Measurements from ENCODE around the gene TAF1B.

Gene TAF1B

GRCh38 chr2:9807555-9808305 is 35.5 kb upstream of the TAF1B start:
- in situ Hi-C loops (cut with MboI; ENCODE audit: low sequenced_read_pairs): loop anchor here (25.0 kb wide), 2 partner anchors 230 to 630 kb away; partner anchors contain the start of genes KLF11 and ODC1

- in situ Hi-C loops (cut with MboI; ENCODE audit: low sequenced_read_pairs): loop anchor here (25.0 kb wide), 2 partner anchors 229 to 629 kb away; partner anchors contain the start of genes KLF11 and ODC1
Observed at GRCh38 chr2:9808334-9809063, 34.8 kb upstream of the TAF1B start.

- in situ Hi-C loops (cut with MboI; ENCODE audit: low sequenced_read_pairs): loop anchor here (25.0 kb wide), 2 partner anchors 228 to 628 kb away; partner anchors contain the start of genes KLF11 and ODC1
Observed at GRCh38 chr2:9809064-9809356, 34.3 kb upstream of the TAF1B start.

- in situ Hi-C loops (cut with MboI; ENCODE audit: low sequenced_read_pairs): loop anchor here (25.0 kb wide), 2 partner anchors 228 to 628 kb away; partner anchors contain the start of genes KLF11 and ODC1
Observed at GRCh38 chr2:9809448-9810088, 33.7 kb upstream of the TAF1B start.

GRCh38 chr2:9811216-9811615 is 32.1 kb upstream of the TAF1B start:
- in situ Hi-C loops (cut with MboI; ENCODE audit: low sequenced_read_pairs): loop anchor here (25.0 kb wide), 2 partner anchors 226 to 626 kb away; partner anchors contain the start of genes KLF11 and ODC1

GRCh38 chr2:9811679-9812511 is 31.4 kb upstream of the TAF1B start:
- in situ Hi-C loops (cut with MboI; ENCODE audit: low sequenced_read_pairs): loop anchor here (25.0 kb wide), 2 partner anchors 225 to 625 kb away; partner anchors contain the start of genes KLF11 and ODC1

GRCh38 chr2:9812945-9813311 is 30.3 kb upstream of the TAF1B start:
- in situ Hi-C loops (cut with MboI; ENCODE audit: low sequenced_read_pairs): loop anchor here (25.0 kb wide), 2 partner anchors 224 to 624 kb away; partner anchors contain the start of genes KLF11 and ODC1

GRCh38 chr2:9813312-9814128 is 29.8 kb upstream of the TAF1B start:
- in situ Hi-C loops (cut with MboI; ENCODE audit: low sequenced_read_pairs): loop anchor here (25.0 kb wide), 2 partner anchors 224 to 624 kb away; partner anchors contain the start of genes KLF11 and ODC1

GRCh38 chr2:9814129-9814868 is 29.0 kb upstream of the TAF1B start:
- in situ Hi-C loops (cut with MboI; ENCODE audit: low sequenced_read_pairs): loop anchor here (25.0 kb wide), 2 partner anchors 223 to 623 kb away; partner anchors contain the start of genes KLF11 and ODC1

- in situ Hi-C loops (cut with MboI; ENCODE audit: low sequenced_read_pairs): loop anchor here (25.0 kb wide), 2 partner anchors 222 to 622 kb away; partner anchors contain the start of genes KLF11 and ODC1
Observed at GRCh38 chr2:9815076-9815475, 28.2 kb upstream of the TAF1B start.

- in situ Hi-C loops (cut with MboI; ENCODE audit: low sequenced_read_pairs): loop anchor here (25.0 kb wide), 2 partner anchors 221 to 621 kb away; partner anchors contain the start of genes KLF11 and ODC1
Observed at GRCh38 chr2:9815844-9816279, 27.4 kb upstream of the TAF1B start.

- in situ Hi-C loops (cut with MboI; ENCODE audit: low sequenced_read_pairs): loop anchor here (25.0 kb wide), 2 partner anchors 219 to 619 kb away; partner anchors contain the start of genes KLF11 and ODC1
Observed at GRCh38 chr2:9818097-9818496, 25.2 kb upstream of the TAF1B start.

- in situ Hi-C loops (cut with MboI; ENCODE audit: low sequenced_read_pairs): loop anchor here (25.0 kb wide), 2 partner anchors 218 to 618 kb away; partner anchors contain the start of genes KLF11 and ODC1
Observed at GRCh38 chr2:9819551-9819950, 23.7 kb upstream of the TAF1B start.

- in situ Hi-C loops (cut with MboI; ENCODE audit: low sequenced_read_pairs): loop anchor here (25.0 kb wide), 2 partner anchors 217 to 617 kb away; partner anchors contain the start of genes KLF11 and ODC1
Observed at GRCh38 chr2:9820020-9820973, 23.0 kb upstream of the TAF1B start.

- in situ Hi-C loops (cut with MboI; ENCODE audit: low sequenced_read_pairs): loop anchor here (25.0 kb wide), 2 partner anchors 215 to 615 kb away; partner anchors contain the start of genes KLF11 and ODC1
Observed at GRCh38 chr2:9821805-9822445, 21.3 kb upstream of the TAF1B start.

GRCh38 chr2:9824441-9824840 is 18.8 kb upstream of the TAF1B start:
- in situ Hi-C loops (cut with MboI; ENCODE audit: low sequenced_read_pairs): loop anchor here (25.0 kb wide), 2 partner anchors 213 to 613 kb away; partner anchors contain the start of genes KLF11 and ODC1
